Endometrium (tissue), 2 donors: ENCODE measurements around the gene NUDT14.

Experiments
- FAIRE-seq: peaks from 2 replicates; lab custom pipeline; 2012; peaks lifted over from hg19 to GRCh38; lab: Jason Lieb, UNC
- donor health status: control.
- donor health status: control.

The NUDT14 gene

DNA sequence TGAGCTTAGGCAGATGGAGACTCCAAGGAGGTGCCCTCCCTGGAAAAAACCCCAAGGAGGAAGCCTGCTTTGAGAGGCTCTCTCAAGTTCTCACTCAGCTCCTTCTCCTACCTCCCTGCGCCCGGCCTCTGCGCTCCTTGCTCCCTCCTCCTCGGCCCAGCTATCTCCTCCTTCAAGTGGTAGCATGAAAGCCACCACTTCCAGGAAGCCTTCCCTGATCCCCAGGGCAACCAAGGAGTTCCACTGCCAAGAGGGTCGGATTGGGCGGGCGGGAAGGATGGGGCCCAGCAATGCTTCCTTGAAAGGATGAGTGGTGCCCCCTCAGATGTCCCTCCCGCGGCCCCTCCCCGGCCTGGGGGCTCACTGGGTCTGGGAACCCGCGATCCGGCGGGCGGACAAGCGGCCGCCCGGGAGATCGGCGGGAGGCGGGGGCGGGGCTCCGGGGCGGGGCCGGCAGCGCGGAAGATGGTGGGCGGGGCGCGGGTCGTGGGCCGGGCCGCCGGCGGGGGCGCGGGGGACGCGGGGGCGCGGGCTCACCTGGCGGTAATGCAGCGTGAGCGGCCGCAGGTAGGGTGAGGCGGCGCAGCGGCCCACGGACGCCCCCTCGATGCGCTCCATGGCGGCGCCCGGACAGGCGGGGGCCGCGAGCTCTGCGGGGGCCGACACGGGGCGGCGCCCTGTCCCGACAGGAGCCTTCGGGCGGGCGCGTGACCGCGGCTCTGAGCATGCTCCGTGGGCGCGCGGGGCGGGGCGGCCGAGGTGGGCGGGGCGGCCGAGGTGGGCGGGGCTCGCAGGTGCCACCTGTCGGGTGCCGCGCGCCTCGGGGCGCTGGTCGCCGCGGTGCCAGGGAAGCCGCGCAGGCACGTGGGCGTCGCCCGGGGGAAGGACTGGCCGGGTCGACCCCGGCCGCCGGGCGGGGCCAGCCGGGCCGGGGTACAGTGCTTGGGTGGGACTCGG is at the start of gene NUDT14:
TSS of gene NUDT14 (minus strand) at position 721 of the 957 bp plus-strand sequence. CDS start at position 618, 103 bp downstream.
- FAIRE-seq = no peak

DNA sequence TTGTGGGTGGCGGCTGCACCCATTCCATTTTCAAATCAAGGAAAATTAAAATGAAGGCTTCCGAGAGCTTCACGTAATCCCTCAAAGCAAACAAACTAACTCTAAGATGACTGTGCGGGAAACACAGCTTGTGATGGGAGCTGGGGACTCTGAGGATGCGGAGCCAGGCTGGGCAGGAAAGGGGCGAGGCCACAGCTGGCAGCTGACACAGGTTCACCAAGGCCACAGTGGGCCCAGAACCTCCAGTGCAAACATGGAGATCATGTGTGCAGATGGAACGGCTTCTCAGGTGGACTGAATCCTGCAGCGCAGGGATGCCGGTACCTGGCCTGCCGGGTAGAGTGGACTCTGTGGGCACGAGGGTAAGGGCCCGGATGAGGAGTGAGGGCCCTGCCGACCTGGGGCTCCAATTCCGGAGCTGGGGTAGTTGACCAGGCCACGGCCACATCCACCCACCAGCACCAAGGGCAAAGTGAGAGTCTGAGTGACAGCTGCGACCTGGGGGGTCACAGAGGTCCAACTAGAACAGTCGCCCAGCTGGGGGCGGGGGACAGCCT is 48.1 kb upstream of the NUDT14 start:
- FAIRE-seq = no peak

- FAIRE-seq = no peak
Measured at GRCh38 chr14:105228562-105228961, 47.5 kb upstream of the NUDT14 start.

DNA sequence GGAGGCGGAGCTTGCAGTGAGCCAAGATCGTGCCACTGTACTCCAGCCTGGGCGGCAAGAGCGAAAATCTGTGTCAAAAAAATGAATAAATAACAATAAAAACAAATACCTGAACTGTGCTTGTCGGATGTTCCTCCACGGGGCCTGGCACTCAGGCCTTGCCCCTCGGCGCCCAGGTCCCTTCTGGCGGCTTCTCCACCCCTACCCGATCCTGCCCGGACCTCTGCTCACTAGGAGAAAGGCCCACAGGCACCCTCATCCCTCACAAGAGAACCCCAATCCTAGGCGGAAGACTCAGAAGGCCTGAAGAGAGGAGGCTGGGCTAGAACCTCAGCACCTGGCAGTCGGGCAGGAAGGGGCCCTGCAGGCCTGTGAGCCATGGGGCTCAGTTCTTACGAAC is 46.2 kb upstream of the NUDT14 start:
- FAIRE-seq = no peak

- no peak for FAIRE-seq
Measured at GRCh38 chr14:105226198-105226597, 45.1 kb upstream of the NUDT14 start.

DNA sequence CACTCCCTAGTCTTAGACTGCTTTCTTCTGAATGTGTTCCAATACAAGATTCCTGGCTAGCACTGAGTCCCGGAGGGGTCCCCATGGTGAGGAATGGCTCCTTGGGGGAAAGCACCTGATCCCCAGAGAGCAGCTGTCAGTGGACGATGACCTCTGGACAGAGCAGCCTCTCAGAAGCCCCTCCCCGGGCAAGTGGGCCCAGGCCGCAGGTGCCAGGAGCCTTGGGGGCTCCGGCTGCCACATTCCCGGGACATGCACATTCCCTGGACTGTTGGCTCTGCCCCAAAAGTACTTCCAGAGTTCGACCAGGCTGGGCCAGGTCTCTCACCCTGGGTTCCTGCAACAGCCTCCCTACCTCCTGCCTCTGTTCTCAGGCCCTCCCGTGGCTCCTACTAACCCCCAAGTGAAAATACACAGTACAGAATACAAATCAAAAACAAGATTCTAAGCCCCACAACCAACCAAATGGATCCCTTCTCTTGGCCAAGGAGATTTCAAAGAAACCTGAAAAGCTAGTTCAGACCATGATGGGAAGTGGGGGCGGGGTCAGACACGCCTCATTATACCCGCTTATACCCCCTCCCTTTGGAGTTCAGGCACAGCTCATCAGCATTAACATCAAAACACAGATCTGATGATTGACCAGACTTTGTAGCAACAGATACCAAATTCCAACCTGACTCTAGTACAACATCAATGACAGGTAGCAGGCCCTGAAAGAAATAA is 43.9 kb upstream of the NUDT14 start:
- no peak for FAIRE-seq

- FAIRE-seq = no peak
Measured at GRCh38 chr14:105223770-105224544, 42.8 kb upstream of the NUDT14 start.

GRCh38 chr14:105223260-105223659 is 42.1 kb upstream of the NUDT14 start:
- peak; percentile 53 for FAIRE-seq

- FAIRE-seq = no peak
Measured at GRCh38 chr14:105221598-105222178, 40.6 kb upstream of the NUDT14 start.

- FAIRE-seq = no peak
Measured at GRCh38 chr14:105220699-105221597, 39.8 kb upstream of the NUDT14 start.

- FAIRE-seq = no peak
Measured at GRCh38 chr14:105219753-105220152, 38.6 kb upstream of the NUDT14 start.

- no peak for FAIRE-seq
Measured at GRCh38 chr14:105219043-105219612, 38.0 kb upstream of the NUDT14 start.

DNA sequence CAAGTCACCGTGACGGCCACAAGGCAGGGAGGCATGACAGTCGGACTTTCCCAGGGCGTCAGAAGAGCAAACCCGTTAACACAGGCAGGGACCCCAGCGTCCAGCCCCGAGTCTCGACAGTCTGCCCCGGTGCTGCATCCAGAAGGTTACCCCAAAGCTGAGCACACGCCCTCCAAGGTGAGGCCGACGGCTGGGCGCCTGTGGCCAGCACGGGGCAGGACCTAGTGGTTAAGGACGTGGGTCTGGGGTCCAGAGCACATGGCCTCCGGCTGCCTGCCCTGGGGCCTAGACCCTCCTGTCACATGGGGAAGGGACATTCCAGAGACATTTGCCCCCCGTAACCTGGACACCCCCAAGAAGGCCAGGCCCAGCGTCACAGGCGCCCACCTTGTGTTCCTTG is 37.5 kb upstream of the NUDT14 start:
- FAIRE-seq = no peak

GRCh38 chr14:105217774-105218173 is 36.7 kb upstream of the NUDT14 start:
- no peak for FAIRE-seq

DNA sequence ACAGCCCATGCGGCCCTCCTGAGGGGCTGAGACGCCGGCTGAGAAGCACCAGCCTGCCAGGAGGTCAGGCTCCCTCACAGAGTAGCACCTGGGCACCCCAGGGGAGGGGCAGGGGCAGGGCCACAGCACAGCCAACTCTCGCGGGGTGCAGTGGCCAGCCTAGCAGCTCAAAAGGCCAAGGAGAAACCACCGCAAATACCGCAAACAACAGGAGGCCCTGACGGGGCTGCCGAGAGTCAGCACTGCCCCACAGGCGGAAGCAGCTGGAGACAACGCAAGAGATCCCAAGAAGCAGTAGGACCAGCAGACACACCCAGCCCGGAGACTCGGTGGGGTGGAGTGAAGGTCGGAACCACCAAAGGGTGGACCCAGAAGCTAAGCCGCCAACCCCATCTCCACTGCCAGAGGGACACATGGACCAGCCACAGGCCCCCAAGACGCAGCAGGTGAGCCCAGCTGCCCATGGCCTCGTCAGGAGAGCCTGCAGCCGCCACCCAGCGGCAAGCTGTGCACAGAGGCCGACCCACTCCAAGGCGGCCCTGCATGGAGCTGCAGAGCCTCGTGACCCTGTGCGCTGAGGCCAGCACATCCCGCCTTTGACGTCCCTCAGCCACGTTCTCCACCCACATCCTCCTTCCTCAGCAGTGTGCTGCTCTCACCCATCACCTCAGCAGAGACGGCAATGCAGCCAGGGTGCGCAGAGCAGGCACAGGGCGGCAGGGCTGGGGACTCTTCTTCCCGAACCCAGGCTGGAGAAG is 35.6 kb upstream of the NUDT14 start:
- no peak for FAIRE-seq

DNA sequence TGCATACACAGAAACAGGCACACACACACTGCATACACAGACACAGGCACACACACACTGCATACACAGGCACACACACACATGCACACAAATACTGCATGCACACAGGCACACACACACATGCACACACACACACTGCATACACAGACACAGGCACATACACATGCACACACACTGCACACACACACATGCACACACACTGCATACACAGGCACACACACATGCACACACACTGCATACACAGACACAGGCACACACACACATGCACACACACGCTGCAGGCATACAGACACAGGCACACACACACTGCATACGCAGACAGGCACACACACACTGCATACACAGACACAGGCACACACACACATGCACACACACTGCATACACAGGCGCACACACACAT is 34.5 kb upstream of the NUDT14 start:
- no peak for FAIRE-seq

- no peak for FAIRE-seq
Measured at GRCh38 chr14:105214324-105214915, 33.3 kb upstream of the NUDT14 start.

DNA sequence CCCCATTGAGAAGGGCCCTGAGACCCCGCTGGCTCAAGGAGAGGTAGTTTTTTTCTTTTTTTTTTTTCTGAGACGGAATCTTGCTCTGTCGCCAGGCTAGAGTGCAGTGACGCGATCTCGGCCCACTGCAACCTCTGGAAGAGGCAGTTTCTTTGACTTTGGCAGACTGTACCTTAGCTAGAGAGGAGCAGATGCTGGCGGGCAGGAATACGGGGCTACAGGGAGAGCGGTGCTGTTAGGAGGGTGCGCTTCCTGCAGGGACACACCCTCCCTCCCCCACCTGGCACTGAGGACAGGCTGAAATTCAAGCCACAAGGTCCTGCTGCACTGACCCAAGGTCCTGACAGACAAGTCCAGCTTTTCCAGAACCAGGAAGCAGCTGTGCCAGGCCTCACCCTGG is 32.2 kb upstream of the NUDT14 start:
- FAIRE-seq = no peak
